GDM1 (cell line): ENCODE results near the gene ORM2.

Experiments
- DNase-seq: peaks from one replicate; lab custom pipeline; 2025; lab: John Stamatoyannopoulos, UW

The ORM2 gene

DNA sequence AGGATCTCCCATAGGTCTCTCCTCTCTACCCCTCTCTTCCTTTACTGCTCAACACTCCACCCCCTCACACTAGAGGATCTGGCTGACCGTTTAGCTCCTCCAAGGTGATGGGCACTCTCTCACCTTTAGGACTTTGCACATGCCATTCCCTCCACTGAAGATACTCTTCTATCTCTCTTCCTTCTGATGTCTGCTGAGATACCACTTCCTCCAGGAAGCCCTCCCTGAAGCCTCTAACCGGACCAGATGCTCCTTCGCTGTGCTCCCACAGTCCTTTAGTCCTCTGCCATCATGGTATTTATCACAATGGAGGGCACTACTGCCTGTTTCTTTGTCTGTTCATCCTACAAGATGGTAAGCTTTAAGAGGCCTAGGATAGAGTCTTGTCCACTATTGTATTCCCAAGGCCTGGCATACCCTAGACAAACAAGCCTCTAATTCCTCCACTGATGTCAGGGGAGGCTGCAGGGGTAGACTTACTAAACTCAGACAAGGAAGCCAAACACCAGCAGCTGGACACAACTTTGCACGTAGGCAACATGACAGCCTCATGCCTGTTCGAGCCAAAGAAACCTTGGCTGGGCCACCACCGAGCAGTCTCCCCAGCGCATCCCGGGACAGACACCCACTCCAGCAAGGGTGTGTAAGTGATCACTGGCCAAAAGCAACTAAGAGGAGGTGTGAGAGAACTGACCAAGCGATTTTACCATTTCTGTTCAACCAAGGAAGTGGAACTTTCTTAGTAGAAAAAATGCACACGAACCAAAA lies 20.2 kb downstream of the ORM2 start:
- DNase-seq: no peak

DNA sequence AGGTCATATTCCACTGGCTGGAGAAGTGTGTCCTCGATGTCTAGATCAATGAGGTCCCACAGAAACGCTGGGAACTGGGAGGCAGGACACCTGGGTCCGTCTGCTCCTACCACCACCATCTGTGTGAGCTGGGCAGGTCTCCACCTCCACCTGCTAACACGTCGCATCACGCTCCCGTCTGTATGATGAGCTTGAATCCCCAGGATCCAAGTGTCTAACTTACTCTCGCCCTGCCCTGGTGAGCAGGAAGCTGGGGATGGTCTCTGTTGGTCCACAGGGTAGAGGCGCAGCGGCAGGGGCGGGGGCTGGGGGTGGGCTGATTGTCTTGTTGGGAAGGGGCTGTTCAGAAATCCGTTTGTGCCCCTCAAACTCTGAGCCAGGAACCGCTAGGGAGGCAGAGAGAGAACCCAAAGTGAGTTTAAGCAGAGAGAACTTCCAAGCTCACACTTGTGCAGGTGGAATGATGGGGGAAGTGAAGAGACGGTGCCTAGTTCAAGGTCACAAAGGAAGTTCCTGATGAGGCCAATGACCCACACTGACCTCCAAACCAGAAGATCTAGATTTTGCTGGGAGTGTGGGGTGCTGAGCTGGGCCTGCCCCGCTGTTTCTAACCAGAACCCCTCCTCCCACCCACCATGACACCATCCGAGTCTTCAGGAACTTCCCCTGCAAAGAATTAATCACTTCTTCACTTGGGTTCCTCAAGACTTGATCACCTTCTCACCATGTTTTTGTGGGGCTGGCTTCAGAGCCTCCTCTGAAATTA lies 21.1 kb downstream of the ORM2 start:
- no peak for DNase-seq

DNA sequence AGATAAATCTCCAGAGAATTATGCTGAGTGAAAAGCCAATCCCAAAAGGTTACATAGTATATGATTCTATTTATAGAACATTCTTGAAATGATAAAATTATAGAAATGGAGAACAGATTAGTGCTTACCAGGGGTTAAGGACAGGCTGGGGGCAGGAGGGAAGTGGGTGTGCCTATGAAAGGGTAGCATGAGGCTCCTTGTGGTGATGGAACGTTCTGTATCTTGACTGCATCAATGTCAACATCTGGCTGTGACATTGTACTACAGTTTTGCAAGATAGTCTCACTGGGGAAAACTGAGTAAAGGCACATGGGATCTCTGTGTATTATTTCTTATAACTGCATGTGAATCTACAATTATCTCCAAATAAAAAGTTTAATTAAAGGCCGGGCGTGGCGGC lies 22.3 kb downstream of the ORM2 start:
- no peak for DNase-seq

DNA sequence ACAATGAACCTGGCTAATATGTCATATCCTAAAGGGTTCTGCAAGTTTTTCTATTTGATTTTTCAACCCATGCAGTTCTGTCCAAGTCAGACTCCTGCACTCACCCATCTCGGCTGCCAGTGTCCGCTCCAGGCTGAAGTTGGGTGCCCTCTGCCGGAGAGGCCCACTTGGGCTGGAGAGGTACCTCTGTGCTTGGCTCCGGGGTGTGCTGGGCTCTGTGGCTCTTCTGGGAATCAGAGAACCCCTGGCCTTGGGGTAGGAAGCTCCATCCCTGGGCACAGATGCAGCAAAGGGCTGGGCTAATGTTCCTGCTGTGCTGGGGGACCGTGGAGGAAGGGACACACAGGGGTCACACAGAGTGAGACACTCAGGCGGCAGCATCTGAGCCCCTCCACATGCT lies 26.2 kb downstream of the ORM2 start:
- DNase-seq: no peak

DNA sequence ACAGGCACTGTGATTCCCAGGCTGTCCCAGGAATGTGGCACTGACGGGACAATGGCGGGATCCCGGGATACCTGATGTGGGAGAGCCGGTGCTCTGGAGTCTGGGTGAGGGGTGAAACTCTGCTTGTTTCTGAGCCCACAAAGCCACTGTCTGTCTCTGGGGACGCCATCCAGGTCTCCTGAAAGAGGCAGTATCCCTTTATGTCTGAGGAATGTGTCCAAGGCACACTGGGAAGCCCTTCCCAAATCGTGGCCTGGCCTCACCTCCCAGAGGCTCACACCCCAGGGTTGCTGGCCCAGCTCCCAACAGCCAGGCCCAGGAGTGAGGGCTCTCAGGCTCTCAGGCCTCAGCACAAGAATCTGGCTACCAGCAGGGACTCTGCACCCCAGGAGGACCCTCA lies 27.1 kb downstream of the ORM2 start:
- no peak for DNase-seq

DNA sequence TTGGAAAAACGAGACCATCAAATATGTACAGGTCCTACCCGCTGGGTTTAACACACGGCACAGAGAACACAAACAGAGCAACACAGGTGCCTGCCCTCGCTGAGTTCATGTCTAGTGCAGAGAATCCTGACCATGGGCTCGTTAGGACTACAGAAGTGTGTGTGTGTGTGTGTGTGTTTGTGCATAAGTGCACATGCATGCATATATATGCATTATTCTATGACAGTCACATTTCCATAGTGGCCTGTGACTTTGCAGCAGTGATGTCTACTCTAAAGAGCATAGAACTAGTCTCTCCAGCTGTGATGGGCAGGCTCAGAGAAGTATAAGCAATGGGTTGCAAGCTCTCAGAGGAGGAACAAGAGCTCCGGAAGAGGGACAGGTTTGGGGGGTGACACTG lies 27.7 kb downstream of the ORM2 start:
- no peak for DNase-seq

DNA sequence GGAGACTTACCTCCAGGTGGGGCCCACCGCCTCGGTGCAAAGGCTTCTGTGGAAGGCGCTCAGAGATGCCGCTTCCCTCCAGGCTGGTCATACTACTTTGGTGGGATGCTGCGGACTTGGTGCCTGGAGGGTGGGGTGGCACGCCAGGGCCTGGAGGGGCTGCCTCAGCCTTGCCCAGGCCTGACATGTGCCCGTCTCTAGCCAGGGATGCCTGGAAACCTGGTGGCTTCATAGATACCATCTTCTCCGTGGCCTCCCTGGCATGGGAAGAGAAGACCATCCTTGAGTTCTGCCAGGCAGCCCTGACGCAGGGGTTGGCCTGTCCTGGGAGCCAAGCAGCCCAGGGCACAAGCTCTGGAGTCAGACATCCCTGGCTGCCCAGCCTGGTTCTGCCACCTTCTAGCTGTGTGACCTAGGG lies 28.3 kb downstream of the ORM2 start:
- DNase-seq: no peak

DNA sequence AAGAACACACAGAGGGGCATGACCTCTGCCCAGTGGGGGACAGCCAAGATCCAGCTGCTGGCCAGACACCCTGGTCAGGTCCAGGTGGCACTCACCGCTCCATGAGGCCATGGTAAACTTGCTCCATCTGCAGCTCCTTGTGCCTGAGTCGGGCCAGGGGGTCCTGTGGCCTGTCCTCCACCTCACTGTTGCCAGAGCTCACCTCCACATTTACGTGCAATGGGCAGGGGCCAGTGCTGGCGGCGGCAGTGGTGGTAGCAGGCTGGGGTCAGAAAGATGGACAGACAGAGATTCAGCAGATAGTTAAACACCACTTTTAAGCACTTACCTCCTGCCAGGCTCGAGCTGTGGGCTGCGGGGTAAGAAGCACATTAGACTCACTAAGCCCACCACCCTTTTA lies 30.1 kb downstream of the ORM2 start:
- no peak for DNase-seq

DNA sequence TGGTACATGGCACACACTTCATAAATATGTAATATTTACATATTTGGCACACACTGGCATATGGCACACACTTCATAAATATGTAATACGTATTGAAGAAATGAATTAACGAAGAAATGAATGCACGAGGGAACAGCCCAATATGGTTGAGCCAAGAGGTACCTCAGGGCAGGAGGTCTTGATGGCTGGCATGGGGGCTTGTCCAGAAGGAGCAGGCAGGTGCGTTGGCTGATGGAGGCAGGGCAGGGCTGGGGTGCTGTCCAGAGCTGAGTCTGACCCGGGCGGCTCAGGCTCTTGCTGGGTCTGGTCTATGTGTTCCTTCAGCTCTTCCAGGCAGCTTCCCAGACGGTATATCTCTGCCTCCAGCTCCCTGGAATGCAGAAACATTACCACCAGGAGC lies 31.9 kb downstream of the ORM2 start:
- DNase-seq: no peak

DNA sequence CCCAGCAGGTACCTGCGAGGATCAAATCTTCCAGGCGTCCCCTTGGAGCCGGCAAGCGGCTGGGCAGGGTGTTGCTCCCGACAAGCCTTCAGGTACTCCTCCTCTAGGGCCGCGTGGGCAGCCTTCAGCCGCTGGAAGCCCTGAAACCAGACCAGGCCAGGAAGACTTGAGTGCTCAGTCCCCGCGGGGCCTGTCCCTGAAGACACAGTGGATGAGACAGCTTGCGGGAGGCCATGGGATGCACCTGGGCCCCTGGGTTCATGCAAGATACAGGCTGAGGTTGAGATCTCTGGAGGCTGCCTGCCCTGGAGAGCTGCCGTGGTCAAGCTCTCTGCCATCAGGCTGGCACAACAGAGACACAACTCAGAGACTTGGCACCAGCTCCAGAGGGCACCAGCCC lies 32.7 kb downstream of the ORM2 start:
- DNase-seq: no peak

DNA sequence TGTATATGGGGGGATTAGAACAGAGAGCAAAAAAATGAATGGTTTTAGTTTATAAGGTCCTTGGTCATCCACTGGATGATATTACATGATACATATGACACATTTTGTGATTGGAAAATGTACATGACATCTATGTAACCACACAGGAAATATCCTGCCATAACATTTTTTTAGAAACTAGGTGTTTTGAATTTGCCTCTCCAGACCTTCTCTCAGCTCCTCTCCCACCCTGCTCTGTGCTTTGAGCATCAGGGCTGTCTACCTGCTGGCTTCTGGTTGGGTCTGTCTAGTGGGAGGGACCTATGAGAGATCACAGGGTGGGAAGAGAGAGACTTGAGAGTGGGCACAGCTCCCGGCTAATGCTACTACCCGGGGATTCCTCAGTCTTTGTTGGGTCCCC lies 33.8 kb downstream of the ORM2 start:
- no peak for DNase-seq

DNA sequence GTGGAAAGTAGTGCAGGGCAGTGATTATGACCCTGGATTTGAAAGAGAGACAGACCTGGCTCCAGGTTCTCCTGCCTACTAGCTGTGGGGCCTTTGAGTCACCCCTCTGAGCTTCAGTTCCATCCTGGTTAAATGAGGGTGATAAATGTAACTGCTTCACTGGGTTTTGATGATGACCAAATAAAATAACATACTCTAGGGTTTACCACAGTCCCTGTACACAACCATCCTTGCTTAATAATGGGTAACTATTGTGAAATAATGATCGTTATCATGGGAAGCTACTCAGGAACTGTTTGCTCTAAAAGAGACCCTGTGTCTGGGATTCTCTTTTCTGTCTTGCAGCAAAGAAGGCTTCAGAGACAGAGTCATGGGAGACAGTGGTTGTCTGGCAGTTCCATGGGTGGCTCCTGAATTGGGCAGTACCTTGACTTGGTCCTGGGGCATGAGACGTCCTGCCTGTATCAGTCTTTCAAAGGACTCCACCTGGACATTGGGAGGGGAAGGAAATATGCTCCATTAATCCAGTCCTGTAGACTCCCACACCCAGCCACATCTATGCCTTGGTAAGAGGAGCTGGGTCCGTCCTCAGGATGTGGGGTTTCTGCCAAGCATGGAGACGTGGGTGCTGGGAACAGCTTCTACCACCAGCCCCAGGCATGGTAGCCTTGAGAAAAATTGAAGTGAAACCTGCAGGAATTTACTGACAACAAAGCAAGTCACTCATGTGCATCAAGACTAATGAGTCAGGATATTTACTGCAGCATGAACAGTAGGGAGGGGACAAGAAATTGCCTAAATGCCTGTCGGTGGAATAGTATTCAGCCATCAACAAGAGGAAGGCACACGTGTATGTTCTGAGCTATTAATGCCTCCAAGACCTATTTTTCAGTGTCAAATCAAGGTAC lies 34.7 kb downstream of the ORM2 start:
- DNase-seq: no peak

DNA sequence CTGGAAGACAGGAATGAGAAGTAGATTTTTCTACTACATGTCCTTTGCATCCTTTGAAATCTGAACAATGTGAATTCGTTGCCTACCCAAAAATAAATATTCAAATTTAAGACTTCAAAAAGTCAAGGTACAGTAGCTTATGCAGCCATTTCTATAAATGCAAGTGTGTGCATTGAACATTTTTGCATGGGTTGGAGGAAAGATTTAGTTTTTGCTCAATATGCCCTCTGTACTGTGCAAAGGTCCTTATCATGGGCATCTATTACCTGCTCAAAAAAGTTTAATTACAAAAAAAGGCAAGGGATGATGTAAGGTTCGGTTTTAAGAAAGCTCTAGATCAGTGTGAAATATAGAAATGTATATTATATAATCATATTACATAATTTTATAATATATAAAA lies 35.5 kb downstream of the ORM2 start:
- no peak for DNase-seq

DNA sequence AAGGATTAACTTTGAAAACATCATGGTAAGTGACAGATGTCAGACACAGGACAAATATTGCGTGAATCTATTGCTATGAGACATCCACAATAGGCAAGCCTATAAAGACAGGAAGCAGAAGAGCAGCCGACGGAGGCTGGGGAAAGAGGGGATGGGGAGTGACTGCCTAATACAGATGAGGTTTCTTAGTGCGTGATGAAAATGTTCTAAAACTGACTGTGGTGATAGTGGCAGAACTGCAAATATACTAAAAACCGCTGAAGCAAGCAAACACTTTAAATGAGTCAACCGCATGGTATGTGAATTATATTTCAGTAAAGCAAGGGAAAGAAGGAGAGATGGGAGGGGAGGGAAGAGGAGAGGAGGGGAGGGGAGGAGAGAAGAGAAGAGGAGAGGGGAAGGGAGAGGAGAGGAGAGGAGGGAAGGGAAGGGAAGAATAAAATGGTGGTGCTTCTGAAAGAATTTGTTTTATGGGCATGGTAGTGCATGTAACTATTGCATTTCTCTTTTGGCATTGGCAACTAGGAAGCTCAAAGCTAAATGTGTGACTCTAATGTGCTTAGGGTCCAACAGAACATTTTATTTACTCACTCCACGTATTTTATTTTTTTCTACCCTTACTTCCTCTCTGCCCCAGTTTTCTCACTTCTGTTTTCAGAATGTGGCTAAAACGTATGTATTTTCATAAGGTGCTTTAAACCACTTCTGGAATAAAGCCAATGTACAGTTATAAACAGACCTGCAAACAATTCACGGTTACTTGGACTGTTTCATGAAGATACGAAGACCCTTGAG lies 36.9 kb downstream of the ORM2 start:
- DNase-seq: no peak

DNA sequence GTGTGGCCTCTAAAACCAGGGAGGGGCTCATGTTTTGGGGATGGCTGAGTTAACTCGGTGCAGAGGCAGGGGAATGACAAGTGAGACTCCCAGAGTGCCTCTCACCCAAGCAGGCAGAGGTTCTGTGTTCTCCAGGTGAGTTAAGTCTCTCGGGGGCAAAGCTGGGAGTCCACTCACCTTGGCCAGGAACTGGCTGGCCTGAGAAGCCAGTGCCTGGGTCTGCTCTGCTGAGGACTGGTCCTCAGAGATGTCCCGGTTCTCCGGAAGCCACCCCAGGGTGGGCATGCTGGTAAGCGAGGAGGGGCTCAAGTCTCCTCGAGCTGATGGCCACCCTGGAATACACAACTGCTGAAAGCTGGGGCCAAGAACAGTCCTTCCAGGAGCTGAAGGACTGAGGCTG lies 37.7 kb downstream of the ORM2 start:
- no peak for DNase-seq

DNA sequence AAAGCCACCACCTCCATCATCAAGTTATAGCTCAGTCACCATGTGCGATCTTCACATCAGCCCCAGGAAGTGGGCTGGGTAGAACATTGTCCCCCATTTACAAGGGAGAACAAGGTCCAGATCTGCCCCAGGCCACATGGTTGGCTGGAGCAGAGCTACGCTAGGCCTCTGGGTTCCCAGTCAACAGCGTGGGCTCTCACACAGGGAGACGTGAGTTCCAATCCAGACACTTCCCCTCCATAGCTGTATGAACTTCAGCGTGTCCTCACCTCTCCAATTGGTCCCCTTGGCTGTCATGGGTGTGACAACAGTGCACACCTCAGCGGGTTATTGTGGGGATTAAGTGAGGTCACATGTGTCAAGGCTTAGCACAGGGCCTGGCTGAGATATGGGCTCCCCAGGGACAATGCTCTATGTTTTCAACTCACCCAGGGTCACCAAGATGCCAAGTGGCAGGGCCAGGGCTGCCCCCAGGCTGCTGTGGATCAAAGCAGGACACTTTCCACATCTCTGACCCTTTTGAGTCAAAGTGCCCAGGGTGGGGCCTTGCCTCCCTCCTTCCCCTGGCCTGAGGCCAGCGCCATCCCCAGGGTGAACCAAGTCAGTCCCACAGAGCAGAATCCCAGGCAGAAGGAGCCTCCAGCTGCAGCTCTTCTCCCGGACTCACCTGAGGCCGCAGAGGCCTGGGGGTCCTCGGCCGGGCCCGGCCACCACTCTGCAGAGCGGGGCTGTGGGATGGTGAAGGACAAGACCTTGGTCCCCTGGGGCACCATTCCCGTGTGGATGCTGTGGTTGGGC lies 38.3 kb downstream of the ORM2 start:
- DNase-seq: no peak

DNA sequence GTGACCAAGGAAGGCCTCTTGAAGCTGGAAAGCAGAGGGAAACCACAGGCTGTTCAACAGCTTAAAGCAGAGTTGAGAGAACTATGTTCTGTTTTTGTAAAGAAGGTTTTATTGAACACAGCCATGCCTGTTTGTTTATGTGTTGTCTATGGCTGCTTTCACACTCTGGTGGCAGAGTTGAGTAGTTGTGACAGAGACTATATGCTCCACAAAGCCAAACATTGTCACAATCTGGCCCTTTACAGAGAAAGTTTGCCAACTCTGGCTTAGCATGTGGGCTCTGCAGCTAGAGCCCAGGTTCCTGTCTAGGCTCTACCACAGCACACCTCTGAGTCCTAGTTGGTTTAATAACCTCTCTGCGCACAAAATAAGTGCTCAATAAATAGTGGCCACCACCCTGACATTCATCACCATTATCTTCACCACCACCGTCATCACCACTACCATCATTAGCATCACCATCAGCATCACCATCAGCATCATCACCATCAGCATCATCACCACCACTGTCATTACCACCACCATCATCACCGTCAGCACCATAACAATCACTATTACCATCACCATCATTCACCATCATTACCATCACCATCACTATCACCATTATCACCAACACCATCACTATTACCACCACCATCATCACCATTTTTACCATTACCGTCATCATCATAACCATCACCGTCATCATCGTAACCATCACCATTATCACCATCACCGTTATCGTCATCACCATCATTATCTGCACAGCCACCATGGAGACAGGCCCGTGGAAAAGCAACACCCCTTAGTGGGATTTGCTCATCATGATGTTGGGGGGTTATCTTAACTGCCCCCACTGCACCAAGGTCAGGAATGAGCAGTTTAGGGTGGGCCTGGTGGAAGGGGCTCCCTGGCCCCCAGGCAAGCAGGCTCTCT lies 39.8 kb downstream of the ORM2 start:
- DNase-seq: no peak

DNA sequence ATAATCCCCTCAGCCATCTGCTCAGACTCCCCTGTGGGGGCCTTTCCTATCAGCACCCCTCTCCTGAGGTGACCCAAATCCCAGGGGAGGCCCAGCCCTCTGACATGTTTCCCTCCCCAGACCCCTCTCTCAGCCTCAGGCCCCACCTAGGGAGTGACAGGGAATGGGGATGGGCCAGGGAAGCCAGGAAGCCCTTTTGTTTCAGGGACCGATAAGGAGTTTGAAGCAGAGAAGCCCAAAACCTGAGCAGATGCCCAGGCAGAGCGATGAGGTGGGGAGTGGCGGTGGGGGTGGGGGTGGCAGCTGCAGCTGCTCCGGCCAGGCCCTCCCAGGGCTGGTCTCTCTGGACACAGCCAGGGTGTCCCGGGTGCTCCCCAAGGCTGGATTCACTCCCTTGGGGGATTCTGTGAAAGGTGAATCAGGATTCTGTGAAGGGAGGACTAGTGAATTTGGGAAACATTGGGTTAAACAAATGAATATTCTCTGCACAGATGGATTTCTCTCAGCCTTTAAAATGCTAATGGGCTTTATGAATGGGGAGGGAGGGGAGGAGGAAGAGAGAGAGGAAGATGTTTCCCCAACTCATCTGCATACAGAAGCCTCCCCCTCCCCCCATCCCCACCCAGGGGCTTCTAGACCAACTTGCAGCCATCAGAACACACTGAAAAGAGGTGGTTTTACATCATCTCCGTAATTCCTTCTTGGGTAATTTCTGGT lies 40.7 kb downstream of the ORM2 start:
- DNase-seq: no peak

DNA sequence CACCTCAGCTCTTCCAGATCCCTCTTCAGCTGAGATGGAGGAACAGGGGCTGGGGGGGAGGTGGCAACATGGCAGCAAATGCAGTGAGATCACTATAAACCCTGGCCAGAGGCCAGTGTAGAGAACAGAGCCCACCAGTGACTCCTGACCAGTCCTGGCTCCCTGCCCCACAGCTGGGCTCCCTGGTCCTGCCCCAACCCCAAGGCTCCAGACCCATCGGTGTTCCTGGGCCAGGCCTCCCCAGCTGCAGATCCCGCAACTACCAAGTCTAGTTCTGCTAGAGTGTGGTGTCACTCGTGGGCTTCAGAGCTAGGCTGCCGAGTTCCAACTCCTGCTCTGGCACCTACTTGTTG lies 41.3 kb downstream of the ORM2 start:
- no peak for DNase-seq
